Stimulated activated CD4-positive, alpha-beta T cell treated with anti-CD3 and anti-CD28 coated beads, Interleukin-4, amount 100 ng/mL, for 1 hour (primary cell): ENCODE data around the gene XXYLT1.

Source experiments
- DNase-seq: peaks from one replicate; pipeline ENCODE4 v3.0.0-alpha.2; 2020

Gene XXYLT1

DNA sequence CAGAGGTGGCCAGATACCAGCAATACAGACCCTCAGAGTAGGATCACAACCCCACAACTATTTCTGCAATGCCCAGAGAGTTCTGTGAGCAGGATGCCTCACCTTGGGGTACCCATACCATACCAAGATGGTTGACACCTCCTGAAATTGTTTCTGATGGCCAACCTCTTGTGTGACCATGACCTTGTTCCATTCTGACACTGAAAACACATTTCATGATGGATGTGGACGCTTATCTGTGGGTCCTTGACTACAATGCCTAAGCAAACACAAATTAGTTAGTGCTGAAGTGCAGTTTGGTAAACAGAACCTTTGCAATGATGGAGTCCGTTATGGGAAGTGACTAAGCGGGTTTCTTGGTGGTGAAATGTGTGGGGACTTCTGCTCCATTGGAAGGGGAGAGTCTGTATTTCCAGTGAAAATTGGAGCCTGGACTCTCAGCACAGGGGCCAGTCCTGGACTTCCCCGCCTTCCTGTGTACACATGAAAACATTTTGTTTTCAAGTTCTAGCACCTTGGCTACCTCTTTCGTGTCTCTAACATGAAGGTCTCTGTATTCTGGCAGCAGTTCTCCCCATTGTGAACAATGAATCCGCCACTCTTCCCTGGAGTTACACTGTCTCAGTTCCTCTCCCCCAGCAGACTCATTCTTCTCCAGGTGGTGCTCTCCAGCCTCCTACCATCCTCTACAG, 106.2 kb downstream of the XXYLT1 start:
- DNase-seq, result no peak

GRCh38 chr3:195163719-195164572, 107.0 kb downstream of the XXYLT1 start:
- DNase-seq, result no peak

DNA sequence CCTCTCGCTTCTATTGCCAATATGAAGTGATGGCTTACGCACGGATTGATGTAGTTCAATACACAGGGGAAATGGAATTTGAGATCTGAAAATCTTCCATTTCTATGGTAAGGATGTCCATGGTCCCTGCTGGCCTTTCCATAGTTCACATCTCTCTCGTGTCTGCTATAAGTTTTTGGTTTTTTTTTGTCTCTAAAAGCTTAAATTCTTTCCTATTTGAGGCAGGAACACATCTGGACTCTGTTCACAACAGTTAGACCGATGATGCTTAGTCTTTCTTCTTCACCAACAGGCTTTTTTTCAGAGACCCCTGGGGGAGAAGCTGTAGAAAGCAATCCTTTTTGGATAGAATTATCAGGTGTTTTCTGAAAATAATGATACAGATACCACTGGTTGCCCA, 108.1 kb downstream of the XXYLT1 start:
- no peak for DNase-seq

DNA sequence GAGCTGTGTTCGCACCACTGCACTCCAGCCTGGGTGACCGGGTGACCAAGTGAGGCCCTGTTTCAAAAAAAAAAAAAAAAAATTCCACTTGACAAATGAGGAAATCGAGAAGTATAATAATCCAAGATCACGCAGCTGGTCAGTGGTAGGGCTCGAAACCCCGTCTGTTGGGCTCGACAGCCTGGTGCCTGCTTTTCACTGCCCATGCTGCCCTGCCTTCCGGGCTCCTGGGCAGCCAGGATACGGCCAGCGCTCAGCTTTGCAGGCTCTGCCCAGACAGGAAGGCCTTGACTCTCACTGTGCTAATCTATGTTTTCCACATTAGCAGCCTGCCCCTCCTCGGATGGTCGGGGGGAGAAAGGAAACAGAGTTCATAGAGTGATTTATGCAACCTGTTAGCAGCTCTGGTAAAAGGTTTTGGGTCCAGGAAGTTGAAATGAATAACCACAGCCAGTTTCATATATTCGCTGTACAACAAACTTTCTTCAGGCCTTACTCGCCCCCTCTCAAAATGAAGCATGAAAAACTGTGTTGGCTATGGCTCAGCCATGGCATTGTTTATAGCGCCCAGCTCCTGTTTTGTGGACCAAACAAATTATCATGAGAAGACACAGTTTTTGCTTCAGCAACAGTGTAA, 108.8 kb downstream of the XXYLT1 start:
- no peak for DNase-seq

DNA sequence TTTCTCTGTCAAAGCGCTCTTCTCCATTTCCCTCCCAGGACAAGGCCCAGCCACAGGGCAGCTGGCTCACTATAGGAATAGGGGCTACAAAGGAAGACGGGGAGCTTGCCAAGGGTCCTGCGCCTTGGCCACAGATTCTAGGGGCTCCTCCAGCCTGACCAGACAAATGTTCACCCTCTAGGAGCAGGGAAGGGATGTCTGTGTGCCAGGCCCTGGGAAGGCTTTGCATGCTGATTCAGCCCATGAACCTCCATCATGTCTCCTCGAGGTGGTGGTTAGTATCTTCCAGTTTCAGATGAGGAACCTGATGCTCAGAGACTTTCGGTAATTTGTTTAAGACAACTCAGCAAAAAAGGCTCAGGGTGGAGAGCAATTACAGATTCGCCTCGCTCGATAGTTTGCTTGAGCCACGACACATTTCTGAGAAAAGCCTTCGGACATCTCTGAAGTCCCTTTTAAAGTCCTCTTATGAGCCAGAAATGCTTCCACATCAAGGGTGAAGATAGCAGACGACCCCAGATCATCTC, 110.0 kb downstream of the XXYLT1 start:
- no peak for DNase-seq

GRCh38 chr3:195160257-195160898, 110.6 kb downstream of the XXYLT1 start:
- DNase-seq, result no peak

DNA sequence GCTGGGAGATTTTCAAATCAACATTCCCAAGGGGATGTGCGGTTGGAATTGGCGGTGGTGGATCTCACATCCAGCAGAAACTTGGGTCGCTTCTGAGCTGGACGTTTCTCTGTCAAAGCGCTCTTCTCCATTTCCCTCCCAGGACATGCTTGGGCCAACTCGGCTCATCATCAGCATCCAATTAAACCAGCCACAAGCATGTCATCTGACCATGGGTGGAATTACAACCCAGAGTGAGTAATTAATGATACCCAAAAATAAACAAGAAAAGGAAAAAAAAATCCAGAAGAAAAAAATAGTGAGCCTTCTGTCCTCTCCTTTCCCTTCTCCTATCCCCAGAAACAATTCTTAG, 111.2 kb downstream of the XXYLT1 start:
- DNase-seq, result no peak

DNA sequence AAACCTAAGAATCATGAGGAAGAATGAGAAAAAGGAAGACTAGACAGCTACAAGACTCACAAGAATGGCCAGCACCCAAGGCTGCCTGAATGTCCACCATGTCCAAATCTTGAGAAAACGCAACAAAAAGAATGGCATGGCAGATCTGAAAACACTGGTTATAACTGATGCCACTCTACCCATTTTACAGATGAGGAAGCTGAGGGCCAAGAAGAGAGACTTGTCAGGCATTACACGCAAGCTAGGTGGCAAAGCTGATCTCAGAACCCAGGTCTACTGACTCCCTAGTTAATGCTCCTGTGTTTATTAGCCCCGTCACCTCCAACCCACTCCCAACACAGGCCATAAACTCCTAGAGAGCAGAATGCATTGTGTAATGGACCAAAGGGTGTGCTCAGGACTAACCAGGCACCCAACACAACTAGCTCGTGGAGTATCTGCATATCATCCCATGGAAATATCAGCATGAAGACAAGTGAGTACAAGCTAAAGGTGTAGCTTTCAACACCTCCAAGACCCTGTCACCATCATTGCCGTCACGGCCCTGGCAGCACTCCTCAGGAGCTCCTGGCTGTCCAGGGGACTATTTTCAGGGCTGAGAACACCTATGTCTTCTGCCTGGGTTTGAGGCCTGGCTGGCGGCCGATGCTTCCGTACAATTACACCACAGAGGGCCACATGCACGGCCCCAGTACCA, 111.7 kb downstream of the XXYLT1 start:
- DNase-seq, result no peak

GRCh38 chr3:195156286-195156890, 114.6 kb downstream of the XXYLT1 start:
- DNase-seq, result no peak

- DNase-seq, result no peak
These were observed 115.3 kb downstream of the XXYLT1 start for GRCh38 chr3:195155570-195156241.

GRCh38 chr3:195154793-195155535, 116.0 kb downstream of the XXYLT1 start:
- DNase-seq, result no peak

DNA sequence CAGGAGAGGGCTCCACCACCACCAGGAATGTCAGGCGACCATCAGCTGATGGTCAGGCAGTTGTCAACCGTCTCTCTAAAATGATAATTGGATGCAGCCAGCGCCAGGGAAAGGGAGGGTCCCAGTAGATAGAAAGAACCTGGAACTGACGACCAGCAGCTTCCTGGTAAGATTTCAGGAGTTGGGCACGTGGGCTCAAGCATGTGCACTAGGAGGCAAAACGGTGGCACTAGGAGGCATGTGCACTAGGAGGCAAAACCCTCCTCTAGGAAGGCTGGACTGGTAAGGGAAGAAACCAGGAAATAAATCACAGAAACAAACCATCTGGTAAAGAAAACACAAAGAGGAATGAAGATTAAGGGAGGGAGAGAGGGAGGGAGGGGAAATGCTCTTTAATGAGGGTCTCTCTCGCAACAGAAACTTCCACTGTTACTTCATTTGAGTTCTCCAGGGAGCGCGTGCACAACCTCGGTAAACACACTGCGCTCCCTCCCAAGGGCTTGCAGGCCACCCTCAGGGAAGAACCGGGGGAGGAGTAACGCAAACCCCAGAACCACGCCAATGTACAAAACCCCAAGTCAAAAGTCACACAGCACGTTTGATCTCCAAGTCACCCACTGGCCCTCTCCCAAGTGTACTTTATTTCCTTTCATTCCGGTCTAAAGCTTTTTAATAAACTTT, 116.7 kb downstream of the XXYLT1 start:
- DNase-seq, result no peak

- no peak for DNase-seq
These were observed 117.3 kb downstream of the XXYLT1 start for GRCh38 chr3:195153653-195154052.

GRCh38 chr3:195153130-195153529, 117.8 kb downstream of the XXYLT1 start:
- no peak for DNase-seq

DNA sequence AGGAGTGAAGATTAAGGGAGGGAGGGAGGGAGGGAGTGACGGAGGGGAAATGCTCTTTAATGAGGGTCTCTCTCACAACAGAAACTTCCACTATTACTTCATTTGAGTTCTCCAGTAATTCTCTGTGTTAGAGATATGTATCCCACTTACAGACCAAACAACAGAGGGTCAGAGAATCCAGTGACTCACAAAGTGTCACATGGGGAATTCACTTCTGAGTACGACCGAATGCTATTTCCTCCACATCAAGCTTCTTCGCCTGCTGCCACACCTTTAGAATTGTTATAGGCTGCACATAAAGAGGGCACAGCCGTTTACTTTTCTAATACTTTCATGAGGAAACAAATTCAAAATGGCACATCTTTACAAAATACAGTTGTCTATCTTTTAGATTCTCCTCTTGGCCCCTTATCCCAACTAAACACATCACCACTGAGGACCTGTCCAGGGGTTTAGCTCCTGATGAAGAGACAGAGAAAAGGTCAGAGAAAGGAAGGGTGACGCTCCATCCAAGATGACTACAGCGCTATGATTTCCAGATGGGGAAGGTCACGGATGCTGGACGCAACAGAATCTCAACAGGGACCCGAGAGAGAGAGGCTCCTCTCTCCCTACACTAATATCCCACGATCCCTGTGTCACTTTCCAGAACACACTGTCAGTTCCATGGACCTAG, 119.0 kb downstream of the XXYLT1 start:
- no peak for DNase-seq

DNA sequence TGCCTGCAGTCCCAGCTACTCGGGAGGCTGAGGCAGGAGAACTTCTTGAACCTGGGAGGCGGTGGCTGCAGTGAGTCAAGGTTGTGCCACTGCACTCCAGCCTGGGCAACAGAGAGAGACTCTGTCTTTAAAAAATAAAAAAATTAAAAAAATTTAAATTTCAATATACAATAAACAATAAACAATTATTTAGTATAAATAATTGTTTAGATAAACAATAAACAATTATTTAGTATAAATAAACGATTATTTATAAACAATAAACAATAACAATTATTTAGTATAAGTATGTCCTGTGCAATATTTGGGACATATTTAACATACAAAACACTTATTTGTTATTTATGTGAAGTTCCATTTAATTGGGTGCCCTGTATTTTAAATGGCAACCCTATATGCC, 119.6 kb downstream of the XXYLT1 start:
- no peak for DNase-seq

GRCh38 chr3:195150181-195151118, 120.5 kb downstream of the XXYLT1 start:
- no peak for DNase-seq

- DNase-seq, result no peak
These were observed 121.5 kb downstream of the XXYLT1 start for GRCh38 chr3:195149292-195150030.
